Activated B cell treated with CpG ODN at 0.5 μM for 24 hours (primary cell): ENCODE measurements around the gene LYZL1. TPM values are rescaled to one million over a fixed set of nuclear protein-coding genes. Genes with fewer than 3 reads are reported as not detected.

Source experiments
- ATAC-seq: fragments of 200-7000 bp; cut with Tn5 transposase; one replicate; pipeline ENCODE4 v1.10.0; 2021; ENCODE audit warnings: low read depth, mild to moderate bottlenecking, moderate library complexity
- CTCF ChIA-PET: fragments of 350-600 bp; sonication (Branson Sonifier 250); formaldehyde crosslinking; loops from one replicate; lab custom pipeline; 2021; ENCODE audit warnings: antibody characterized with exemption; lab: Charles Lee
- POLR2A ChIA-PET: fragments of 350-600 bp; sonication (Branson Sonifier 250); formaldehyde crosslinking; loops from one replicate; lab custom pipeline; 2021; ENCODE audit warnings: antibody characterized with exemption; lab: Charles Lee
- DNase-seq: peaks from one replicate; pipeline ENCODE4 v3.0.0; 2022
- H3K27ac Mint-ChIP-seq: one replicate; pipeline ENCODE4 v1.8.0; 2020; ENCODE audit warnings: mixed read lengths
- H3K27me3 Mint-ChIP-seq: one replicate; pipeline ENCODE4 v1.8.0; 2021; ENCODE audit warnings: mixed read lengths
- H3K36me3 Mint-ChIP-seq: one replicate; pipeline ENCODE4 v1.8.0; 2021; ENCODE audit warnings: low read depth, mixed read lengths
- H3K4me1 Mint-ChIP-seq: one replicate; pipeline ENCODE4 v1.8.0; 2021; ENCODE audit warnings: mixed read lengths
- H3K4me3 Mint-ChIP-seq: one replicate; pipeline ENCODE4 v1.8.0; 2020; ENCODE audit warnings: mild to moderate bottlenecking, mixed read lengths
- H3K9me3 Mint-ChIP-seq: one replicate; pipeline ENCODE4 v1.8.0; 2020; ENCODE audit warnings: mixed read lengths
- CTCF ChIP-seq: fragments of 200-600 bp; IDR thresholded peaks from one replicate; pipeline ENCODE4 v1.8.0; 2022; ENCODE audit warnings: antibody characterized with exemption, mild to moderate bottlenecking
- intact Hi-C: fragments of 100-400 bp; cut with micrococcal nuclease; formaldehyde crosslinking; loops from one replicate; pipeline ENCODE4 v1.15.1; 2024
- total RNA-seq: library from RNA; stranded (reverse); gene quantifications from 2 replicates; pipeline ENCODE4 v1.2.3, GENCODE V29; 2022

The LYZL1 gene
- total RNA-seq, 1 donor from 2014 or later = not detected

GRCh38 chr10:29257784-29258135, 31.1 kb upstream of the LYZL1 start:
- intact Hi-C loops = no loop called here
- ChIA-PET CTCF (no interaction called here), POLR2A (no interaction called here)
- ATAC-seq = no peak
- H3K9me3 Mint-ChIP-seq = no peaks in the 10 kb centered on the region
- TF ChIP-seq CTCF = no peak
- H3K4me1 Mint-ChIP-seq = no peaks in the 10 kb centered on the region
- no peak overlapping the region for H3K4me3 Mint-ChIP-seq
- no peak for DNase-seq
- H3K27me3 Mint-ChIP-seq = peaks cover 8% of the 10 kb centered on the region
- no peak overlapping the region for H3K27ac Mint-ChIP-seq
- no peaks in the 10 kb centered on the region for H3K36me3 Mint-ChIP-seq

- peaks cover 7% of the 10 kb centered on the region for H3K27me3 Mint-ChIP-seq
- no peaks in the 10 kb centered on the region for H3K9me3 Mint-ChIP-seq
- TF ChIP-seq CTCF = no peak
- DNase-seq (no peak), ATAC-seq (no peak)
- no peak overlapping the region for H3K4me3 Mint-ChIP-seq
- no peaks in the 10 kb centered on the region for H3K36me3 Mint-ChIP-seq
- ChIA-PET POLR2A (no interaction called here), CTCF (no interaction called here)
- no peak overlapping the region for H3K27ac Mint-ChIP-seq
- intact Hi-C loops = no loop called here
- no peaks in the 10 kb centered on the region for H3K4me1 Mint-ChIP-seq
Observed at GRCh38 chr10:29259498-29259897, 29.4 kb upstream of the LYZL1 start.

- POLR2A ChIA-PET = no interaction called here
- H3K27me3 Mint-ChIP-seq = peaks cover 3% of the 10 kb centered on the region
Observed at GRCh38 chr10:29263506-29263905, 25.4 kb upstream of the LYZL1 start.

GRCh38 chr10:29265210-29265768, 23.6 kb upstream of the LYZL1 start:
- intact Hi-C loops = no loop called here
- no peak for DNase-seq
- H3K27me3 Mint-ChIP-seq = peaks cover 3% of the 10 kb centered on the region
- no peak overlapping the region for H3K4me3 Mint-ChIP-seq
- H3K9me3 Mint-ChIP-seq = peaks cover under 1% of the 10 kb centered on the region
- no peaks in the 10 kb centered on the region for H3K36me3 Mint-ChIP-seq
- no peak overlapping the region for H3K27ac Mint-ChIP-seq
- no peak for TF ChIP-seq CTCF
- no peaks in the 10 kb centered on the region for H3K4me1 Mint-ChIP-seq
- POLR2A ChIA-PET = no interaction called here
- no peak for ATAC-seq
- CTCF ChIA-PET = no interaction called here

More at GRCh38 chr10:29263506-29263905, 25.4 kb upstream of the LYZL1 start:
- Mint-ChIP-seq H3K36me3 (no peaks in the 10 kb centered on the region), H3K4me1 (no peaks in the 10 kb centered on the region), H3K4me3 (no peak overlapping the region), H3K27ac (no peak overlapping the region), H3K9me3 (no peaks in the 10 kb centered on the region)
- no peak for TF ChIP-seq CTCF
- intact Hi-C loops = no loop called here
- no peak for DNase-seq
- ATAC-seq = no peak
- CTCF ChIA-PET = no interaction called here

GRCh38 chr10:29266641-29267040, 22.2 kb upstream of the LYZL1 start:
- no peak overlapping the region for H3K27ac Mint-ChIP-seq
- intact Hi-C loops = no loop called here
- no peak for TF ChIP-seq CTCF
- H3K4me1 Mint-ChIP-seq = no peaks in the 10 kb centered on the region
- DNase-seq = no peak
- CTCF ChIA-PET = no interaction called here
- peaks cover under 1% of the 10 kb centered on the region for H3K27me3 Mint-ChIP-seq
- no peak overlapping the region for H3K4me3 Mint-ChIP-seq
- peaks cover 5% of the 10 kb centered on the region for H3K9me3 Mint-ChIP-seq
- POLR2A ChIA-PET = no interaction called here
- H3K36me3 Mint-ChIP-seq = no peaks in the 10 kb centered on the region
- no peak for ATAC-seq
